ENCODE results near the gene YJU2. TPM values are rescaled to one million over a fixed set of nuclear protein-coding genes. Genes with fewer than 3 reads are reported as not detected.
A peak's percentile ranks its signal among the peaks of the same experiment; 100 is the strongest.

The YJU2 gene
- total and polyA plus RNA-seq, 2 of the 13 experiments (the other 11 are each of a cell fraction or from before 2014, with no cell fraction given), result 9.3 to 17.9 TPM

GRCh38 chr19:4256563-4256962 lies 9.7 kb downstream of the YJU2 start:
- no TSS peak for BruUV-seq (replicated peaks)
- WGBS (ENCODE audit: low lambda C conversion rate), result no CpG with 5 or more reads among the region's 4 CpGs
- peaks cover 19 to 57% of the 10 kb centered on the region in 2 experiments; a peak in 4 of 5 replicates for H3K36me3 ChIP-seq (replicated peaks in 1 of 2; ENCODE audit: control insufficient read depth in 1 of 2, insufficient read depth in 2 of 2, low read length in 2 of 2)
- no peak overlapping the region for H2AFZ ChIP-seq (ENCODE audit: low read length)
- POLR2A ChIA-PET, result interaction anchor here (1.4 kb wide), 1 partner anchor 10 kb away, joined by 4 read pairs; no protein-coding TSS in a partner anchor
- intact Hi-C loops (cut with micrococcal nuclease; ENCODE audit: unreplicated experiment), result no loop called here
- H3K4me2 ChIP-seq (ENCODE audit: low read depth, low read length), result no peak overlapping the region
- CTCF ChIA-PET (ENCODE audit: low intra/inter-chr PET ratio, low total read pairs), result no interaction called here
- H3K9ac ChIP-seq (ENCODE audit: insufficient read depth, low read depth, low read length), result no peak overlapping the region
- H3K4me1 ChIP-seq (ENCODE audit: insufficient read depth, low read length), result no peaks in the 10 kb centered on the region
- in situ Hi-C loops (cut with HindIII; ENCODE audit: extremely low pct_ligation_motif_present, low pct_unique_long_range_greater_than_20kb), result no loop called here
- no peak for ATAC-seq
- no peak for FAIRE-seq
- peaks cover 5% of the 10 kb centered on the region for H3K9me3 ChIP-seq (ENCODE audit: low read length)
- no peaks in the 10 kb centered on the region; a peak in 1 of 5 replicates for H3K27me3 ChIP-seq (ENCODE audit: control insufficient read depth in 1 of 2, insufficient read depth in 2 of 2, low read length in 2 of 2)
- H4K20me1 ChIP-seq (ENCODE audit: insufficient read depth, low read length), result no peaks in the 10 kb centered on the region
- H3K79me2 ChIP-seq (ENCODE audit: insufficient read depth, low read length), result no peaks in the 10 kb centered on the region
- no peak for DNase-seq (ENCODE audit: low spot score)
- no peak overlapping the region for H3K4me3 ChIP-seq (replicated peaks in 1 of 3; ENCODE audit: insufficient read depth in 1 of 3, low read depth in 2 of 3, low read length in 3 of 3)
- no peak overlapping the region for H3K27ac ChIP-seq (ENCODE audit: extremely low read length, insufficient read depth, low read length)
- peak; percentile 31 for TF ChIP-seq YY1 (IDR thresholded peaks at IDR 0.05; ENCODE audit: insufficient read depth, insufficient replicate concordance, low read depth, low read length)
- TF ChIP-seq, protein P1, sequence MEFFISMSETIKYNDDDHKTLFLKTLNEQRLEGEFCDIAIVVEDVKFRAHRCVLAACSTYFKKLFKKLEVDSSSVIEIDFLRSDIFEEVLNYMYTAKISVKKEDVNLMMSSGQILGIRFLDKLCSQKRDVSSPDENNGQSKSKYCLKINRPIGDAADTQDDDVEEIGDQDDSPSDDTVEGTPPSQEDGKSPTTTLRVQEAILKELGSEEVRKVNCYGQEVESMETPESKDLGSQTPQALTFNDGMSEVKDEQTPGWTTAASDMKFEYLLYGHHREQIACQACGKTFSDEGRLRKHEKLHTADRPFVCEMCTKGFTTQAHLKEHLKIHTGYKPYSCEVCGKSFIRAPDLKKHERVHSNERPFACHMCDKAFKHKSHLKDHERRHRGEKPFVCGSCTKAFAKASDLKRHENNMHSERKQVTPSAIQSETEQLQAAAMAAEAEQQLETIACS (CRISPR knock-in tag; IDR thresholded peaks at IDR 0.05), result no peak
- TF ChIP-seq MZF1 (CRISPR knock-in tag; IDR thresholded peaks at IDR 0.05; ENCODE audit: borderline replicate concordance), result no peak
- TF ChIP-seq TCF7L2 (IDR thresholded peaks at IDR 0.05; ENCODE audit: low read depth, low read length), result no peak
- TF ChIP-seq POGZ (CRISPR knock-in tag; IDR thresholded peaks at IDR 0.05), result no peak
- no peak for TF ChIP-seq SP2 (CRISPR knock-in tag; IDR thresholded peaks at IDR 0.05)
- TF ChIP-seq ZNF629 (CRISPR knock-in tag; conservative IDR thresholded peaks at IDR 0.05), result no peak
- TF ChIP-seq YEATS4 (CRISPR knock-in tag; IDR thresholded peaks at IDR 0.05; ENCODE audit: borderline replicate concordance), result no peak
- no peak for TF ChIP-seq ZNF337 (CRISPR knock-in tag; IDR thresholded peaks at IDR 0.05; ENCODE audit: borderline replicate concordance, low read depth)
- no peak for TF ChIP-seq SMYD3 (CRISPR knock-in tag; IDR thresholded peaks at IDR 0.05)
- TF ChIP-seq ZSCAN25 (CRISPR knock-in tag; IDR thresholded peaks at IDR 0.05), result no peak
- TF ChIP-seq RBM39 (IDR thresholded peaks at IDR 0.05; ENCODE audit: low read depth, low read length, poor library complexity, severe bottlenecking), result no peak
- no peak for TF ChIP-seq MIXL1 (CRISPR knock-in tag; IDR thresholded peaks at IDR 0.05)
- no peak for TF ChIP-seq ZBTB33 (CRISPR knock-in tag; IDR thresholded peaks at IDR 0.05)
- TF ChIP-seq, protein P2, sequence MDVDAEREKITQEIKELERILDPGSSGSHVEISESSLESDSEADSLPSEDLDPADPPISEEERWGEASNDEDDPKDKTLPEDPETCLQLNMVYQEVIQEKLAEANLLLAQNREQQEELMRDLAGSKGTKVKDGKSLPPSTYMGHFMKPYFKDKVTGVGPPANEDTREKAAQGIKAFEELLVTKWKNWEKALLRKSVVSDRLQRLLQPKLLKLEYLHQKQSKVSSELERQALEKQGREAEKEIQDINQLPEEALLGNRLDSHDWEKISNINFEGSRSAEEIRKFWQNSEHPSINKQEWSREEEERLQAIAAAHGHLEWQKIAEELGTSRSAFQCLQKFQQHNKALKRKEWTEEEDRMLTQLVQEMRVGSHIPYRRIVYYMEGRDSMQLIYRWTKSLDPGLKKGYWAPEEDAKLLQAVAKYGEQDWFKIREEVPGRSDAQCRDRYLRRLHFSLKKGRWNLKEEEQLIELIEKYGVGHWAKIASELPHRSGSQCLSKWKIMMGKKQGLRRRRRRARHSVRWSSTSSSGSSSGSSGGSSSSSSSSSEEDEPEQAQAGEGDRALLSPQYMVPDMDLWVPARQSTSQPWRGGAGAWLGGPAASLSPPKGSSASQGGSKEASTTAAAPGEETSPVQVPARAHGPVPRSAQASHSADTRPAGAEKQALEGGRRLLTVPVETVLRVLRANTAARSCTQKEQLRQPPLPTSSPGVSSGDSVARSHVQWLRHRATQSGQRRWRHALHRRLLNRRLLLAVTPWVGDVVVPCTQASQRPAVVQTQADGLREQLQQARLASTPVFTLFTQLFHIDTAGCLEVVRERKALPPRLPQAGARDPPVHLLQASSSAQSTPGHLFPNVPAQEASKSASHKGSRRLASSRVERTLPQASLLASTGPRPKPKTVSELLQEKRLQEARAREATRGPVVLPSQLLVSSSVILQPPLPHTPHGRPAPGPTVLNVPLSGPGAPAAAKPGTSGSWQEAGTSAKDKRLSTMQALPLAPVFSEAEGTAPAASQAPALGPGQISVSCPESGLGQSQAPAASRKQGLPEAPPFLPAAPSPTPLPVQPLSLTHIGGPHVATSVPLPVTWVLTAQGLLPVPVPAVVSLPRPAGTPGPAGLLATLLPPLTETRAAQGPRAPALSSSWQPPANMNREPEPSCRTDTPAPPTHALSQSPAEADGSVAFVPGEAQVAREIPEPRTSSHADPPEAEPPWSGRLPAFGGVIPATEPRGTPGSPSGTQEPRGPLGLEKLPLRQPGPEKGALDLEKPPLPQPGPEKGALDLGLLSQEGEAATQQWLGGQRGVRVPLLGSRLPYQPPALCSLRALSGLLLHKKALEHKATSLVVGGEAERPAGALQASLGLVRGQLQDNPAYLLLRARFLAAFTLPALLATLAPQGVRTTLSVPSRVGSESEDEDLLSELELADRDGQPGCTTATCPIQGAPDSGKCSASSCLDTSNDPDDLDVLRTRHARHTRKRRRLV (CRISPR knock-in tag; IDR thresholded peaks at IDR 0.05), result no peak
- TF ChIP-seq CTCF (CRISPR knock-in tag; IDR thresholded peaks at IDR 0.05), result peak; percentile 39
